ENCODE data around the gene MICAL2. TPM values are rescaled to one million over a fixed set of nuclear protein-coding genes. Genes with fewer than 3 reads are reported as not detected.

Gene MICAL2
- total RNA-seq, 1 donor from 2014 or later, result 110 TPM

DNA sequence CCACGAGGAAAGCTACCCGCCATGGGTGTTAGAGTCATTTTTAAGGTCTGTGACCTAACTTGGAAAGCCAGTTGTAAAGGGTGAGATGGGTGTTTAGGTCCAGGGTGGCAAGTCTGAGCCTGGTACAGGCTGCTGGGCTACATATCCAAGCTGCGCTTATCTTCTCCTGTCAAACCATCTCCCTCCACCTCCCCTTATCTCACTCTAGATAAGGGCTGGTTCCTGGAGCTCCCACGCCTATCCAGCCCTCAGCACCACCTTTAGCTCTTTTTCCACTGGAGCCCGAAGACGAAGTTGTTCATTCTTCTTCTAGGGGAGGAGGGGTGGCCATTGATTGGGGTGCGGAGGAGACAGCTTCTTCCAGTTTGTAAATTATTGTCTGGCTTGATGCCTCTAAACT is 48.5 kb downstream of the MICAL2 start:
- DNase-seq, result no peak

GRCh38 chr11:12159351-12160099 is 49.1 kb downstream of the MICAL2 start:
- DNase-seq, result peak; percentile 58

DNA sequence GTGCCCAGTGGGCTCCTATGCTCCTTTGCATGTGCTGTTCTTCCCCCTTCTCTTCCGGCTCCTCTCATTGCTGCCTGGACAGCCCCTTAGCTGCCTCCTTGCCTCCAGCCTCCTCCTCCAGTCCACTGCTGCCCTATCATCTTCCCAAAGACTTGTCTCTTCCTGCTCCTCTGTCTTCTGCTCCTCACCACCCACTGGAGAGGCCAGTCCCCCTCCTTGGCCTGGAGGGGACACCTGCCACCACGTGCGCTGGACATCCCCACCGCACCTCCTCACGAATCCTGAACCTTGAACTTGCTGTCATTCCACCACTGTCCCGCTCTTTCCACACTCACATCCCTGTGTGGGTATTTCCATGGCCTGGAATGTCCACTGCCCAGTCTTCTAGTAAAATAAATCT is 49.8 kb downstream of the MICAL2 start:
- no peak for DNase-seq

- no peak for DNase-seq
These were observed 50.3 kb downstream of the MICAL2 start for GRCh38 chr11:12160680-12161079.

GRCh38 chr11:12161137-12161536 is 50.7 kb downstream of the MICAL2 start:
- DNase-seq, result no peak

DNA sequence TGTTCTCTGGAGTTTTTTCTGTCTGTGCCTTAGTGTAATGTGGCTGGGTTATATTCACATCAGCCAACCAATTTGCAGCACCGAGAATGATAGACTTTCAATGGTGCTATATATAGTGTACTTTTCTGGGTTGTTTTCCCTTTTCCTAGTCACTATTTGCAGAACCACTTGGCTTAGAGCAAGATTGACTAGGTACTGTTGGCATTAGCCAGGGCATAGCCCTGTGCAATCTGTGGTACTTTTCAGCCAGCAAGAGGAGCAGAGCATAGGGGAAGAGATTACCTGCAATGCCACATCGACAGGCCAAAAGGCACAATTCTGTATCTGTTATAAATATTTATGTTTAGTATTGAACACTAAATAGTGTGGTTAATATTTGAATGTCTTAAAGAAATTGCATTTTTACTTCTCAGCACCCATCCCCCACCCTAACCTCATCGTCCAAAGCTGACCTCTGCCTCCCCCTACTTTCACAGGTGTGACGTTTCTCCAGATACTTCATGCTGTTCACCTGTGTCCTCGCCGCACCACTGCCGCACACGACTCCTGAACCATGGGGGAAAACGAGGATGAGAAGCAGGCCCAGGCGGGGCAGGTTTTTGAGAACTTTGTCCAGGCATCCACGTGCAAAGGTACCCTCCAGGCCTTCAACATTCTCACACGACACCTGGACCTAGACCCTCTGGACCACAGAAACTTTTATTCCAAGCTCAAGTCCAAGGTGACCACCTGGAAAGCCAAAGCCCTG is 51.4 kb downstream of the MICAL2 start:
- DNase-seq, result no peak

- no peak for DNase-seq
These were observed 52.3 kb downstream of the MICAL2 start for GRCh38 chr11:12162652-12163051.

DNA sequence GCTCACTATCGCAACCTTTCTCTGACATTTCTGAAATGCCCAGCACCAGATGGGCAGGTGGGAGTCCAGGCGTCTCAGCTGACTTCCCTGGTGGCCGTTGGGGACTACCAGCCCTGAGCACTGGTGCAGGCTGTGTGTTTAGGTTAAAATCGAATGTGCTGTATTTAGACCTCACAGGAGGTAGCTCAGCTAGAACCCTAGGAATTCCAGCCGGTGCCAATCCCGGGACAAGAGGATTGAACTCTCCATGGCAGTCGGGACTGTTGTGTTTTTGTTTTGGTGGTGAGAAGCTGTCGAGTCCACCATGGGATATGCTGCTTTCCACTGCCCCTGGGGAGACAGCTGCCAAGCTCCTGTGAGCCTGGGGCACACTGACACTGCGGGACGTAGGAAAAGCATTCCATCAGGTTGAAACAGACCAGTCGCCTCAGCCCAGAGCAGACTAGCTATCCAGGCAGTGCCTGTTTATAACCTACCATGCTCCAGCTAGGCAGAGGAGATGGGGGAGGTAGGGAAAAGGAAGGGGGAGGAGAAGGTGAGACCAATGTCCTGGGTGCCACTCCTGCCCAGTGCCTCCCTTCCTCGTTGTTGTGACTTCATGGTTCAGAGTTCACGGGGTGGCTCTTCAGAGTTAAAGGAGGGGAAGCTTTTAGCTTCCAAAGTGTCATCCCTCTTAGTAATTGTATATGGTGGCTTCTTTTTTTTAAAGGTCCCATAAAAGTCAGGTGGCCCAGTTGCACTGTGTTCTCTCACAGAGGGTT is 53.0 kb downstream of the MICAL2 start:
- peak; percentile 73 for DNase-seq

- peak; percentile 82 for DNase-seq
These were observed 53.9 kb downstream of the MICAL2 start for GRCh38 chr11:12164061-12165014.

DNA sequence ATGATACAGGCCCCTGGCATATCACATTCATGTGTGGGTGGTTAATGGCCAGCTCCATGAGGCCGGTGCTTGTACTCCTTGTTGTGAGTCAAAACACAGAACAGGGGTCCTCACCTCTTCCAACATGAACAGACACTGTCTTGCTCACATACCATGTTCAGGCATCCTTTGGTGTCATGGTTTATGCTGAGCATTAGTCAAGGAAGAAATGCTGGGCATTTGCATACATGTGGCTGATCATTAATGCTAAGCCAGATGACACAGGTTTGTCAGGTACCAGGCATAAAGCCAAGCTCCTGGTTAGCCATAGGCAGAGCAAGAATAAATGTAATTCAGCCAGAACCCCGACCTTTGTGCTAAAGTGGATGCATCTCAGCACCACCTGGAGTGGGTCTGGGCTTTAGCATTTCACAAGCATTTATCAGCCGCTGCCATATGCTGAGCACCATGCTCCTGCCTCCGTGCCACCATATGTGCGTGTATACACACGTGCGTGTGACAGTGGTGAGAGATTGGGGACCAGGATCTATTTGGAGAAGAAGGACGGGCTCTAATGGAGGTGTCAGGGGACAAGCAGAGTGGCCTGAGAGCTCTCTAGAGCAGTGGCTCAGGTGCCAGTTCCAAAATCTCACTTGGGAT is 55.0 kb downstream of the MICAL2 start:
- no peak for DNase-seq

GRCh38 chr11:12166299-12167060 is 56.1 kb downstream of the MICAL2 start:
- no peak for DNase-seq

- DNase-seq, result peak; percentile 97
These were observed 56.9 kb downstream of the MICAL2 start for GRCh38 chr11:12167061-12168000.

DNA sequence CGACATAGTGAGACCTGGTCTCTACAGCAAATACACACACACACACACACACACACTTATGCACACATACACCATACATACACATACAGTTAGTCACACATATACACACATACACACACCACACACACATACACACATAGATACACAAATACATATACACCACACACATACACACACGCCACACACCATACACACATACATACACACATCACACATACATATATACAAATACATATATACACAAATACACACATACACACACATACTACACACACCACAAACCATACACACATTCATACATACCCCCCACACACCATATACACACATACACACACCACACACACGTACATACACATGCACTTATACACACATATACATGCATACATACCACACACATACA is 57.7 kb downstream of the MICAL2 start:
- no peak for DNase-seq

GRCh38 chr11:12169822-12170221 is 59.4 kb downstream of the MICAL2 start:
- no peak for DNase-seq

GRCh38 chr11:12170501-12170900 is 60.1 kb downstream of the MICAL2 start:
- no peak for DNase-seq

DNA sequence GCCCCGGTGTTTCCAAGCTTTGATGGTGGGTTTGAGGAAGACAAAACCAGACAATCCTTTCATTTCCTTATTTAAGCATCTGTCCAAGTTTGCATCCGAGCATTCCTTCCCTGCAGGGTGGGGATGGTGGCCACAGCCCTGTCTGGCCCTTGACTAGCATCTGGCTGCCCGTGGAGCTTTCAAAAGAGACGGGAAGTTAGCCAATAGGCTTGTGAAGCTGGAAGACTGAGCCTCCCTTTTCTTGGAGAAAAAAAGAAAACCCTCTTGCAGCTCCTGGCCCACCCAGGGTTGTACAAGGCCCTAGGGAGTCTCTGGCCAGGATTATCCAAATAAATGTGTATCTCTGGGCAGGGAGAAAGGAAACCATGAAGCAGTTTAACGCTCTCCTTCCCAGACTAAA is 60.6 kb downstream of the MICAL2 start:
- no peak for DNase-seq

- no peak for DNase-seq
These were observed 61.5 kb downstream of the MICAL2 start for GRCh38 chr11:12171921-12172320.

- DNase-seq, result no peak
These were observed 62.2 kb downstream of the MICAL2 start for GRCh38 chr11:12172493-12173013.

- DNase-seq, result no peak
These were observed 62.7 kb downstream of the MICAL2 start for GRCh38 chr11:12173111-12173510.

GRCh38 chr11:12174128-12174476 is 63.7 kb downstream of the MICAL2 start:
- DNase-seq, result no peak
